Esophagus muscularis mucosa (tissue), 4 donors: ENCODE data around the gene TSPAN17.

ENCODE experiments used
- EP300 ChIP-seq: sonication (generic); formaldehyde crosslinking; IDR thresholded peaks from one replicate; pipeline ENCODE4 v1.6.1; 2017; ENCODE audit warnings: antibody characterized with exemption
- POLR2A ChIP-seq: fragments of 450-650 bp; IDR thresholded peaks from one replicate; pipeline ENCODE4 v1.6.1; 2017; ENCODE audit warnings: antibody characterized with exemption, moderate library complexity, mild to moderate bottlenecking, low read depth
- POLR2AphosphoS5 ChIP-seq, 2 donors: sonication (generic); formaldehyde crosslinking; IDR thresholded peaks; one replicate each; pipeline ENCODE4 v1.6.1; 2017; ENCODE audit warnings: antibody characterized with exemption in 2 of 2
- TF ChIP-seq, protein P1 (sequence below), 3 experiments: fragments of 200-600 bp in 2 of 3; fragments of 450-650 bp in 1 of 3; sonication (generic) in 2 of 3; IDR thresholded peaks; one replicate each; pipeline ENCODE4 v1.5.1; 2017 to 2019; ENCODE audit warnings: antibody characterized with exemption in 3 of 3, mild to moderate bottlenecking in 2 of 3, moderate library complexity in 1 of 3

DNA sequence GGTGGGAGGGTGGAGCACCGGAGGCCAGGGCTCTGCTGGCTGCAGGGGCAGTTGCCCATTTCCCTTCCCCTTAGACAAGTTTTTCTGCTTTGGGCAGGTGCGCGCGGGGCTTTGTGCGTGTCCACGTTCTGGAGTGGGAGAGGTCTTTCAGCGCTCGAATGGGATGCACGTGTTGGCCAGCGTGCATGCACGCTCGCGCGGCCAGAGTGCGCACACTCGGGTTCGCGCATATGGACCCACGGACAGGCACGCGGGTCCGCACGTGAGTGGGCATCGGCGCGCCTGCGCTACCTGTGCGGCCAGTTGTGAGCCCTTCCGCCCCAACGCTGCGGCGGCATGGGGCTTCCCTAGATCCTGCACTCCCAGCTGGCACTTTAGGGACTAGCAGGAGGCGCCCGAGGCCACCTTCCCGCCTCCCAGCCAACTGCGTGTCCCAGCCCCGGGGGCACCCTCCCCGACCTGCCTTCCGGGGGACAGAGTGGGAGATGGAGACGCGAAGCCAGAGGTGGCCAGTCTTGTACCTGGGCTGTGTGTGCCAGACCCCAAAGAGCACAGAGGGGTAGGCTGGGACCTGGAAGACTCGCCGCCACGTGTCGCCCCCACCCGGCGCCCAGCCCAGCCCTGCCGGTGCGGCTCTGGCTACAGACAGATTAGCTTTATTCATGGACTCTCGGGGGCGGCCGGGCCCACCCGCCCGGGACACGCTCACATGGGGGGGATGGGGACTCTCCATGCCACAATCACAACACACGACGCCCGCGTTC lies 27.5 kb upstream of the TSPAN17 start:
- TF ChIP-seq, protein P1, sequence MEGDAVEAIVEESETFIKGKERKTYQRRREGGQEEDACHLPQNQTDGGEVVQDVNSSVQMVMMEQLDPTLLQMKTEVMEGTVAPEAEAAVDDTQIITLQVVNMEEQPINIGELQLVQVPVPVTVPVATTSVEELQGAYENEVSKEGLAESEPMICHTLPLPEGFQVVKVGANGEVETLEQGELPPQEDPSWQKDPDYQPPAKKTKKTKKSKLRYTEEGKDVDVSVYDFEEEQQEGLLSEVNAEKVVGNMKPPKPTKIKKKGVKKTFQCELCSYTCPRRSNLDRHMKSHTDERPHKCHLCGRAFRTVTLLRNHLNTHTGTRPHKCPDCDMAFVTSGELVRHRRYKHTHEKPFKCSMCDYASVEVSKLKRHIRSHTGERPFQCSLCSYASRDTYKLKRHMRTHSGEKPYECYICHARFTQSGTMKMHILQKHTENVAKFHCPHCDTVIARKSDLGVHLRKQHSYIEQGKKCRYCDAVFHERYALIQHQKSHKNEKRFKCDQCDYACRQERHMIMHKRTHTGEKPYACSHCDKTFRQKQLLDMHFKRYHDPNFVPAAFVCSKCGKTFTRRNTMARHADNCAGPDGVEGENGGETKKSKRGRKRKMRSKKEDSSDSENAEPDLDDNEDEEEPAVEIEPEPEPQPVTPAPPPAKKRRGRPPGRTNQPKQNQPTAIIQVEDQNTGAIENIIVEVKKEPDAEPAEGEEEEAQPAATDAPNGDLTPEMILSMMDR (IDR thresholded peaks at IDR 0.05), result no peak
- no peak for TF ChIP-seq POLR2A
- TF ChIP-seq POLR2AphosphoS5 (IDR thresholded peaks at IDR 0.05), result no peak
- no peak for TF ChIP-seq EP300
